ENCODE data around the gene FBXW8.

The FBXW8 gene

GRCh38 chr12:117048585-117048904 lies 137.8 kb downstream of the FBXW8 start:
- DNase-seq (ENCODE audit: low spot score), result no peak
- TF ChIP-seq, protein P1, sequence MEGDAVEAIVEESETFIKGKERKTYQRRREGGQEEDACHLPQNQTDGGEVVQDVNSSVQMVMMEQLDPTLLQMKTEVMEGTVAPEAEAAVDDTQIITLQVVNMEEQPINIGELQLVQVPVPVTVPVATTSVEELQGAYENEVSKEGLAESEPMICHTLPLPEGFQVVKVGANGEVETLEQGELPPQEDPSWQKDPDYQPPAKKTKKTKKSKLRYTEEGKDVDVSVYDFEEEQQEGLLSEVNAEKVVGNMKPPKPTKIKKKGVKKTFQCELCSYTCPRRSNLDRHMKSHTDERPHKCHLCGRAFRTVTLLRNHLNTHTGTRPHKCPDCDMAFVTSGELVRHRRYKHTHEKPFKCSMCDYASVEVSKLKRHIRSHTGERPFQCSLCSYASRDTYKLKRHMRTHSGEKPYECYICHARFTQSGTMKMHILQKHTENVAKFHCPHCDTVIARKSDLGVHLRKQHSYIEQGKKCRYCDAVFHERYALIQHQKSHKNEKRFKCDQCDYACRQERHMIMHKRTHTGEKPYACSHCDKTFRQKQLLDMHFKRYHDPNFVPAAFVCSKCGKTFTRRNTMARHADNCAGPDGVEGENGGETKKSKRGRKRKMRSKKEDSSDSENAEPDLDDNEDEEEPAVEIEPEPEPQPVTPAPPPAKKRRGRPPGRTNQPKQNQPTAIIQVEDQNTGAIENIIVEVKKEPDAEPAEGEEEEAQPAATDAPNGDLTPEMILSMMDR (IDR thresholded peaks at IDR 0.05), result no peak
- Histone ChIP-seq H3K27ac (peak overlapping the region in 1 of 2 donors; percentile 44), H3K4me3 (no peak overlapping the region)

- DNase-seq (ENCODE audit: low spot score), result no peak
- TF ChIP-seq, protein P1 (IDR thresholded peaks at IDR 0.05), result no peak
- Histone ChIP-seq H3K4me3 (no peak overlapping the region), H3K27ac (no peak overlapping the region)
Observed at GRCh38 chr12:117049295-117049694, 138.5 kb downstream of the FBXW8 start.

GRCh38 chr12:117050060-117050459 lies 139.3 kb downstream of the FBXW8 start:
- DNase-seq (ENCODE audit: low spot score), result no peak
- TF ChIP-seq, protein P1 (IDR thresholded peaks at IDR 0.05), result no peak
- H3K27ac ChIP-seq, result peak overlapping the region in 1 of 2 donors; percentile 33
- H3K4me3 ChIP-seq, result no peak overlapping the region

DNA sequence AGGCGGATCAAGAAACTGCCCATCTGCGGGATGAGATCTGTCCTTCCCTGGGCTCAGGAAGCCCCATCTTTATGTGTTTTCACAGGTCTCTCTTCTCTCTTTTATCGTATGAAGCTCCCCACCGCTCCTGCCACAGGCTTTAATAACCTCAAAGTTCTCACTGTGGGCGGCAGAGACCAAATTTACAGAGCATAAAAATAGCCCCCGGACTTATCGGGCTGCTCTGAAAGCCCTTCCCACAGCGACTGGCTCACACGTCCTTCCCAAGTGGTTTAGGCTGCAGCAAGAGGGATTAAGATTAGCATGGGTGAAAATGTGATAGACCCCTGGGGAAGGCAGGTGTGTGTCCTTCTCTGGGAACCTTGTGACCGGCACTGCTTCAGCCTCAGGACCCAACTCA lies 140.6 kb downstream of the FBXW8 start:
- TF ChIP-seq, protein P1 (IDR thresholded peaks at IDR 0.05), result no peak
- H3K27ac ChIP-seq, result no peak overlapping the region
- no peak for DNase-seq (ENCODE audit: low spot score)
- no peak overlapping the region for H3K4me3 ChIP-seq

- Histone ChIP-seq H3K4me3 (no peak overlapping the region), H3K27ac (no peak overlapping the region)
- TF ChIP-seq, protein P1 (IDR thresholded peaks at IDR 0.05), result no peak
- no peak for DNase-seq (ENCODE audit: low spot score)
Observed at GRCh38 chr12:117052386-117053049, 141.8 kb downstream of the FBXW8 start.

DNA sequence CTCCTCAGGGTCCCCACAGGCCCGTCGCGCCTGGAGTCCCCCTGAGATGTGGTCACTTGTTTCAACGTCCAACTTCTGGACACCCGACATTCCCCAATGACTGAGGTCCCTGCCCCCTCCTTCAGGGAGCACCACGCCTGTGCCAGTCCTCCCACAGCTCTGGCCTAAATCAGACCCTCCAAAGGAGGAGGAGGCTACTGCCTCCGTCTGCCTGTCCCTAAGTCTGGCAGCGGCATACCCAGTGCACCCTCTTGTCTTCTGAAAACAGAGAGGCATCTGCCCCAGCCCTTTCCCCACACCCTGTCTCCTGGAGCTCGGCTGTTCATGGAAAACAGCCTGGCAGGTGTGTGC lies 142.3 kb downstream of the FBXW8 start:
- Histone ChIP-seq H3K4me3 (no peak overlapping the region), H3K27ac (no peak overlapping the region)
- TF ChIP-seq, protein P1 (IDR thresholded peaks at IDR 0.05), result no peak
- no peak for DNase-seq (ENCODE audit: low spot score)

DNA sequence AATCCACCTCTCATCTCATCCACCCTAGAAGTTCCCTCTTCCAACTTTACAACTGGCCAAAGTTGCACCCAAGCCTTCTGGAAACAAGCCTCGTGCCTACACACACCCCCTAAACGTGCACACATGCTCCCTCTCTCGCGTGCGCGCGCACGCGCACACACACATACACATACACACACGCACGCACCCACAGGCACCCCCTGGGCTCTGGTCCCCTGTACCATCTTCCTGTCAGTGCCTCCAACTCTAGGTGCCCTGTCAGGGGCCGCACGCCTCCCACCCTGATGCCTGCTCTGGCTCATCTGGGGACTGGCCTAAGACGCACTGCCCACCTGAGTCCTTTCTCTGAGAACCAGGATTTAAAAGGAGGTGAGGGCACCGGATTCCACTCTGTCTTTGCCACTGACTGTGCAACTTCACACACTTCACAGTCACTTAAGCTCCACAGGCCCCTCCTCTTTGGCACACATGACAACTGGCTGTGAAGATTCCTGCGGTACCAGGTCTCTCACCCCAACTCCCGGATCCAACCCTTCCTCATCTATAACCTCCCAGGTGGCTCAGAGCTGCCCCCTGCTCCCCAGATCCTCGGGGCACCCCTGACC lies 142.9 kb downstream of the FBXW8 start:
- TF ChIP-seq, protein P1 (IDR thresholded peaks at IDR 0.05), result no peak
- no peak overlapping the region for H3K4me3 ChIP-seq
- H3K27ac ChIP-seq, result no peak overlapping the region
- no peak for DNase-seq (ENCODE audit: low spot score)

Measured in coronary artery (tissue), 2 donors.